SW 1271 (cell line): ENCODE data around the gene ZBTB24.
A peak's percentile ranks its signal among the peaks of the same experiment; 100 is the strongest.
"Not testable (repeated sequence)": the region's sequence is repeated elsewhere in the genome, so short reads cannot be mapped to it uniquely, and the experiment has no call there.

Source experiments
- DNase-seq, 2 experiments: peaks; one replicate each; lab custom pipeline; 2025; lab: John Stamatoyannopoulos, UW

Gene ZBTB24

GRCh38 chr6:109482905-109483734 is at the start of gene ZBTB24:
Gene ZBTB24 (minus strand): TSS chr6:109483219. CDS start chr6:109482026, 1,193 bp downstream.
- DNase-seq = peak; percentile 65 to 90

GRCh38 chr6:109531446-109531845 is 48.4 kb upstream of the ZBTB24 start:
- DNase-seq = no peak

GRCh38 chr6:109527989-109528388 is 45.0 kb upstream of the ZBTB24 start:
- peak in 1 of 2 experiments; percentile 45 for DNase-seq

GRCh38 chr6:109526905-109527628 is 44.0 kb upstream of the ZBTB24 start:
- peak in 1 of 2 experiments; percentile 65 for DNase-seq

GRCh38 chr6:109524129-109524528 is 41.1 kb upstream of the ZBTB24 start:
- no peak for DNase-seq

- no peak for DNase-seq
Measured at GRCh38 chr6:109523478-109523877, 40.5 kb upstream of the ZBTB24 start.

GRCh38 chr6:109521080-109521479 is 38.1 kb upstream of the ZBTB24 start:
- no peak for DNase-seq

- not testable (repeated sequence) for DNase-seq
Measured at GRCh38 chr6:109519647-109520046, 36.6 kb upstream of the ZBTB24 start.

GRCh38 chr6:109516929-109517328 is 33.9 kb upstream of the ZBTB24 start:
- DNase-seq = no peak

GRCh38 chr6:109515781-109516409 is 32.9 kb upstream of the ZBTB24 start:
- DNase-seq = no peak

GRCh38 chr6:109514946-109515345 is 31.9 kb upstream of the ZBTB24 start:
- DNase-seq = no peak

- no peak for DNase-seq
Measured at GRCh38 chr6:109513571-109514071, 30.6 kb upstream of the ZBTB24 start.

- no peak for DNase-seq
Measured at GRCh38 chr6:109512271-109512817, 29.3 kb upstream of the ZBTB24 start.

- DNase-seq = no peak
Measured at GRCh38 chr6:109511832-109512231, 28.8 kb upstream of the ZBTB24 start.

GRCh38 chr6:109510358-109510757 is 27.3 kb upstream of the ZBTB24 start:
- no peak for DNase-seq

- DNase-seq = no peak
Measured at GRCh38 chr6:109508166-109508860, 25.3 kb upstream of the ZBTB24 start.

GRCh38 chr6:109507490-109508072 is 24.6 kb upstream of the ZBTB24 start:
- no peak for DNase-seq

GRCh38 chr6:109506841-109507240 is 23.8 kb upstream of the ZBTB24 start:
- DNase-seq = no peak

GRCh38 chr6:109506314-109506713 is 23.3 kb upstream of the ZBTB24 start:
- no peak for DNase-seq

GRCh38 chr6:109503327-109504224 is 20.6 kb upstream of the ZBTB24 start:
- no peak for DNase-seq
